IMR-90 (cell line): ENCODE results near the gene RPL15. TPM values are rescaled to one million over a fixed set of nuclear protein-coding genes. Genes with fewer than 3 reads are reported as not detected.

Experiments used
- ATAC-seq: fragments of 200-7000 bp; cut with Tn5 transposase; 2 replicates; pipeline ENCODE4 v1.9.1; 2020; ENCODE audit warnings: low read depth, mild to moderate bottlenecking, moderate library complexity
- BruUV-seq: library from RNA; stranded (reverse); fragments of 400-500 nt; replicated peaks from 2 replicates; lab custom pipeline; 2021; lab: Mats Ljungman, UMichigan
- CTCF ChIA-PET: fragments of 300-600 bp; formaldehyde crosslinking; extraction: SDS; loops from one replicate; lab custom pipeline; 2021; ENCODE audit warnings: antibody characterized with exemption; lab: Yijun Ruan, JAX
- POLR2A ChIA-PET: fragments of 300-600 bp; sonication (Branson Sonifier 250); formaldehyde crosslinking; loops from one replicate; lab custom pipeline; 2022; ENCODE audit warnings: antibody characterized with exemption; ENCODE audit not compliant: unreplicated experiment; lab: Charles Lee
- DNase-seq: peaks from one replicate; pipeline ENCODE4 v3.0.0; 2013
- H2AFZ ChIP-seq: replicated peaks from 2 replicates; pipeline ENCODE3; 2013; ENCODE audit warnings: low read length, mild to moderate bottlenecking; ENCODE audit not compliant: poor library complexity
- H2AK5ac ChIP-seq: 2 replicates; pipeline ENCODE4 v1.6.1; 2013; ENCODE audit warnings: low read depth, low read length, inconsistent platforms
- H2AK9ac ChIP-seq: replicated peaks from 2 replicates; pipeline ENCODE3; 2013; ENCODE audit warnings: mild to moderate bottlenecking, low read depth, low read length, moderate library complexity; ENCODE audit not compliant: poor library complexity
- H2BK120ac ChIP-seq: 2 replicates; pipeline ENCODE4 v1.6.1; 2013; ENCODE audit warnings: low read depth, low read length, inconsistent platforms
- H2BK15ac ChIP-seq: 3 replicates; pipeline ENCODE4 v1.6.1; 2013; ENCODE audit warnings: low read depth, low read length, inconsistent platforms
- H2BK20ac ChIP-seq: 2 replicates; pipeline ENCODE4 v1.6.1; 2013; ENCODE audit warnings: low read depth, mild to moderate bottlenecking, inconsistent platforms, low read length, moderate library complexity
- H2BK5ac ChIP-seq: 2 replicates; pipeline ENCODE4 v1.6.1; 2013; ENCODE audit warnings: mild to moderate bottlenecking, low read depth, low read length, inconsistent platforms; ENCODE audit not compliant: poor library complexity, severe bottlenecking
- H3K14ac ChIP-seq: replicated peaks from 2 replicates; pipeline ENCODE4 v1.6.1; 2013; ENCODE audit warnings: low read depth, low read length, inconsistent platforms
- H3K18ac ChIP-seq: 2 replicates; pipeline ENCODE4 v1.6.1; 2013; ENCODE audit warnings: low read depth, low read length, control low read depth
- H3K23ac ChIP-seq: 2 replicates; pipeline ENCODE4 v1.6.1; 2013; ENCODE audit warnings: low read depth, low read length, inconsistent platforms
- H3K27ac ChIP-seq: 2 replicates; pipeline ENCODE4 v1.5.1; 2013; ENCODE audit warnings: mild to moderate bottlenecking, control low read depth, low read length; ENCODE audit not compliant: insufficient read depth
- H3K27me3 ChIP-seq: 2 replicates; pipeline ENCODE4 v1.6.1; 2013; ENCODE audit warnings: low read length; ENCODE audit not compliant: control insufficient read depth, insufficient read depth
- H3K36me3 ChIP-seq: 2 replicates; pipeline ENCODE4 v1.6.1; 2013; ENCODE audit warnings: low read length, mixed read lengths; ENCODE audit not compliant: control insufficient read depth, insufficient read depth
- H3K4ac ChIP-seq: 2 replicates; pipeline ENCODE4 v1.6.1; 2013; ENCODE audit warnings: low read depth, low read length, inconsistent platforms
- H3K4me1 ChIP-seq: 2 replicates; pipeline ENCODE4 v1.6.1; 2013; ENCODE audit warnings: low read length, mixed read lengths; ENCODE audit not compliant: control insufficient read depth, insufficient read depth
- H3K4me2 ChIP-seq: 2 replicates; pipeline ENCODE4 v1.6.1; 2013; ENCODE audit warnings: low read depth, mild to moderate bottlenecking, control low read depth, low read length, moderate library complexity
- H3K4me3 ChIP-seq: 2 replicates; pipeline ENCODE4 v1.5.1; 2013; ENCODE audit warnings: low read depth, mild to moderate bottlenecking, control low read depth, low read length, moderate library complexity; ENCODE audit not compliant: insufficient read depth
- H3K56ac ChIP-seq: 2 replicates; pipeline ENCODE4 v1.6.1; 2013; ENCODE audit warnings: low read length, inconsistent platforms; ENCODE audit not compliant: insufficient read depth; ENCODE audit errors: extremely low read depth
- H3K79me1 ChIP-seq, 2 experiments: 2 replicates each; pipeline ENCODE4 v1.6.1; 2013; ENCODE audit warnings: low read length in 2 of 2, inconsistent platforms in 1 of 2, low read depth in 1 of 2
- H3K9ac ChIP-seq: 2 replicates; pipeline ENCODE4 v1.6.1; 2013; ENCODE audit warnings: low read depth, low read length, control low read depth
- H3K9me1 ChIP-seq: 2 replicates; pipeline ENCODE4 v1.6.1; 2013; ENCODE audit warnings: low read length, inconsistent platforms; ENCODE audit not compliant: insufficient read depth
- H3K9me3 ChIP-seq: 2 replicates; pipeline ENCODE4 v1.6.1; 2013; ENCODE audit warnings: low read length; ENCODE audit not compliant: control insufficient read depth, insufficient read depth
- H4K20me1 ChIP-seq: 2 replicates; pipeline ENCODE4 v1.6.1; 2013; ENCODE audit warnings: low read length, inconsistent platforms; ENCODE audit not compliant: insufficient read depth
- H4K5ac ChIP-seq: 2 replicates; pipeline ENCODE4 v1.6.1; 2013; ENCODE audit warnings: mild to moderate bottlenecking, low read depth, low read length, control low read depth
- H4K8ac ChIP-seq, 2 experiments: 2 replicates each; pipeline ENCODE4 v1.6.1; 2013; ENCODE audit warnings: low read depth in 2 of 2, low read length in 2 of 2, control low read depth in 1 of 2, inconsistent platforms in 1 of 2
- H4K91ac ChIP-seq: 2 replicates; pipeline ENCODE4 v1.6.1; 2013; ENCODE audit warnings: low read depth, low read length, inconsistent platforms; ENCODE audit not compliant: insufficient read depth
- BHLHE40 ChIP-seq: fragments of 150-350 bp; IDR thresholded peaks from 2 replicates; pipeline ENCODE4 v1.6.1; 2016; ENCODE audit warnings: mild to moderate bottlenecking, low read depth, low read length
- CEBPB ChIP-seq: IDR thresholded peaks from 2 replicates; pipeline ENCODE4 v1.6.1; 2012; ENCODE audit warnings: low read depth, low read length, improper control_type of control experiment
- CHD1 ChIP-seq: IDR thresholded peaks from 2 replicates; pipeline ENCODE4 v1.6.1; 2012; ENCODE audit warnings: low read depth, low read length, improper control_type of control experiment
- CTCF ChIP-seq: conservative IDR thresholded peaks from 2 replicates; pipeline ENCODE4 v1.5.1; 2012; ENCODE audit warnings: mild to moderate bottlenecking, low read depth, low read length, improper control_type of control experiment
- ELK1 ChIP-seq: fragments of 150-350 bp; IDR thresholded peaks from 2 replicates; pipeline ENCODE4 v1.6.1; 2016; ENCODE audit warnings: low read depth, mild to moderate bottlenecking, low read length, moderate library complexity, borderline replicate concordance
- FOS ChIP-seq: fragments of 150-350 bp; IDR thresholded peaks from 2 replicates; pipeline ENCODE4 v1.6.1; 2016; ENCODE audit warnings: low read depth, low read length
- MAFK ChIP-seq: IDR thresholded peaks from 2 replicates; pipeline ENCODE4 v1.6.1; 2012; ENCODE audit warnings: low read depth, low read length, improper control_type of control experiment
- MAZ ChIP-seq: IDR thresholded peaks from 2 replicates; pipeline ENCODE4 v1.6.1; 2012; ENCODE audit warnings: low read depth, mild to moderate bottlenecking, low read length, improper control_type of control experiment, moderate library complexity, borderline replicate concordance
- MXI1 ChIP-seq: IDR thresholded peaks from 2 replicates; pipeline ENCODE4 v1.6.1; 2012; ENCODE audit warnings: low read depth, mild to moderate bottlenecking, low read length, moderate library complexity, borderline replicate concordance
- NFE2L2 ChIP-seq: fragments of 150-350 bp; IDR thresholded peaks from 2 replicates; pipeline ENCODE4 v1.6.1; 2016; ENCODE audit warnings: low read depth, mild to moderate bottlenecking, low read length
- POLR2A ChIP-seq: IDR thresholded peaks from 2 replicates; pipeline ENCODE4 v1.6.1; 2012; ENCODE audit warnings: mild to moderate bottlenecking, low read depth, low read length
- RAD21 ChIP-seq: IDR thresholded peaks from 2 replicates; pipeline ENCODE4 v1.6.1; 2012; ENCODE audit warnings: low read length, improper control_type of control experiment
- RCOR1 ChIP-seq: IDR thresholded peaks from 2 replicates; pipeline ENCODE4 v1.6.1; 2012; ENCODE audit warnings: mild to moderate bottlenecking, low read length, improper control_type of control experiment; ENCODE audit not compliant: insufficient replicate concordance
- RFX5 ChIP-seq: IDR thresholded peaks from 2 replicates; pipeline ENCODE4 v1.8.0; 2012; ENCODE audit warnings: low read depth, mild to moderate bottlenecking, low read length, moderate library complexity
- SMC3 ChIP-seq: fragments of 150-350 bp; IDR thresholded peaks from 2 replicates; pipeline ENCODE4 v1.6.1; 2016; ENCODE audit warnings: low read depth, mild to moderate bottlenecking, antibody characterized with exemption, low read length, moderate library complexity
- USF2 ChIP-seq: fragments of 150-350 bp; IDR thresholded peaks from 2 replicates; pipeline ENCODE4 v1.6.1; 2017; ENCODE audit warnings: mild to moderate bottlenecking, antibody characterized with exemption, low read length, low read depth
- WGBS, 2 experiments: methylation state at CpG; one replicate each; pipeline versions ENCODE4 v1.1.5 to v1.1.7; 2013; ENCODE audit warnings: missing lambda C conversion rate in 2 of 2; ENCODE audit not compliant: insufficient read length in 1 of 2; ENCODE audit errors: extremely low coverage in 2 of 2; 5-methylcytosine and 5-hydroxymethylcytosine counted together
- dilution Hi-C: fragments of 300-500 bp; cut with HindIII; formaldehyde crosslinking; loops from one replicate; pipeline ENCODE4 v1.14.3; 2018; ENCODE audit warnings: low sequenced_read_pairs; ENCODE audit not compliant: unreplicated experiment
- in situ Hi-C: fragments of 300-500 bp; cut with MboI; formaldehyde crosslinking; loops from 3 replicates; pipeline ENCODE4 v1.14.3; 2019; ENCODE audit warnings: low sequenced_read_pairs, inconsistent platforms, mixed read lengths
- intact Hi-C: fragments of 100-400 bp; cut with micrococcal nuclease; formaldehyde crosslinking; loops from 2 replicates; pipeline ENCODE4 v1.10.0; 2022
- polyA plus RNA-seq, 3 experiments: library from polyadenylated mRNA; depleted of rRNA; stranded (reverse); fragments of >200 nt; gene quantifications; 2 replicates each; pipeline ENCODE4 v1.2.3, GENCODE V29; 2012; ENCODE audit warnings: low replicate concordance in 1 of 3
- total RNA-seq: library from RNA; depleted of rRNA; stranded (reverse); fragments of >200 nt; gene quantifications from 2 replicates; pipeline ENCODE4 v1.2.3, GENCODE V29; 2012

RPL15 gene
- total and polyA plus RNA-seq, 2 of the 4 experiments (the other 2 are of a cell fraction) = 1,419 to 4,701 TPM

GRCh38 chr3:23900744-23901143 is 16.2 kb upstream of the RPL15 start:
- Histone ChIP-seq H3K4me2 (no peak overlapping the region), H3K14ac (no peak overlapping the region), H2AK9ac (no peak overlapping the region), H2BK5ac (no peak overlapping the region), H3K27ac (no peak overlapping the region), H3K36me3 (peaks cover 10% of the 10 kb centered on the region; the same call in 1 of the 2 replicates), H2AFZ (no peak overlapping the region), H3K23ac (no peak overlapping the region), H3K4ac (no peak overlapping the region), H4K5ac (no peak overlapping the region), H4K91ac (no peak overlapping the region), H2AK5ac (no peak overlapping the region), H4K8ac (no peak overlapping the region), H3K9ac (no peak overlapping the region), H2BK20ac (no peak overlapping the region), H3K27me3 (no peaks in the 10 kb centered on the region), H4K20me1 (peaks cover 4% of the 10 kb centered on the region; the same call in 1 of the 2 replicates), H3K9me3 (peaks cover 2% of the 10 kb centered on the region; the same call in 1 of the 2 replicates), H3K56ac (no peak overlapping the region), H2BK120ac (no peak overlapping the region), H3K4me3 (no peak overlapping the region), H3K79me1 (peaks cover 0 to 3% of the 10 kb centered on the region in 2 experiments; a peak in 3 of 4 replicates), H3K18ac (no peak overlapping the region), H3K4me1 (peaks cover 2% of the 10 kb centered on the region; the same call in 1 of the 2 replicates), H2BK15ac (no peak overlapping the region), H3K9me1 (peaks cover 5% of the 10 kb centered on the region; the same call in 1 of the 2 replicates)
- WGBS, 2 experiments = no CpG with 5 or more reads among the region's 6 CpGs
- DNase-seq (peak; percentile 71), ATAC-seq (peak; percentile 85)
- CTCF ChIA-PET = interaction anchor here (0.6 kb wide), 1 partner anchor 9 kb away, joined by 3 read pairs; no protein-coding TSS in a partner anchor
- intact Hi-C loops = no loop called here
- in situ Hi-C loops = no loop called here
- dilution Hi-C loops = no loop called here
- no TSS peak for BruUV-seq
- no peak for TF ChIP-seq ELK1
- TF ChIP-seq MXI1 = no peak
- TF ChIP-seq CTCF = peak; percentile 31
- TF ChIP-seq USF2 = no peak
- TF ChIP-seq CEBPB = peak; percentile 99
- TF ChIP-seq SMC3 = peak; percentile 42
- TF ChIP-seq RAD21 = peak; percentile 26
- no peak for TF ChIP-seq BHLHE40
- TF ChIP-seq NFE2L2 = no peak
- no peak for TF ChIP-seq CHD1
- no peak for TF ChIP-seq POLR2A
- TF ChIP-seq RCOR1 = no peak
- TF ChIP-seq MAFK = no peak
- TF ChIP-seq RFX5 = no peak
- TF ChIP-seq FOS = no peak
- TF ChIP-seq MAZ = no peak
- POLR2A ChIA-PET = no interaction called here
